CD8-positive, alpha-beta memory T cell (primary cell): ENCODE results near the gene CARD6. TPM values are rescaled to one million over a fixed set of nuclear protein-coding genes. Genes with fewer than 3 reads are reported as not detected.

Source experiments
- CTCF ChIA-PET: fragments of 350-600 bp; sonication (Branson Sonifier 250); formaldehyde crosslinking; loops from one replicate; lab custom pipeline; 2021; ENCODE audit warnings: antibody characterized with exemption; lab: Charles Lee
- POLR2A ChIA-PET: fragments of 350-600 bp; sonication (Branson Sonifier 250); formaldehyde crosslinking; loops from one replicate; lab custom pipeline; 2021; ENCODE audit warnings: antibody characterized with exemption; lab: Charles Lee
- DNase-seq, 5 donors: peaks; one replicate each; pipeline versions ENCODE4 v3.0.0 to v3.0.0-alpha.2; 2020 to 2022; ENCODE audit warnings: mixed read lengths in 1 of 5
- H3K27ac ChIP-seq: one replicate; pipeline ENCODE4 v1.7.0; 2013; ENCODE audit warnings: low read depth, mild to moderate bottlenecking, low read length, moderate library complexity
- H3K27me3 ChIP-seq: 2 replicates; pipeline ENCODE4 v1.7.0; 2013; ENCODE audit warnings: low read length, mild to moderate bottlenecking; ENCODE audit not compliant: insufficient read depth, poor library complexity, severe bottlenecking
- H3K36me3 ChIP-seq: 2 replicates; pipeline ENCODE4 v1.7.0; 2013; ENCODE audit warnings: mild to moderate bottlenecking, low read length, moderate library complexity; ENCODE audit not compliant: insufficient read depth
- H3K4me1 ChIP-seq: 2 replicates; pipeline ENCODE4 v1.7.0; 2013; ENCODE audit warnings: mild to moderate bottlenecking, low read length, moderate library complexity; ENCODE audit not compliant: insufficient read depth
- H3K4me3 ChIP-seq: 2 replicates; pipeline ENCODE4 v1.7.0; 2013; ENCODE audit warnings: mild to moderate bottlenecking, low read length
- H3K9me3 ChIP-seq: 2 replicates; pipeline ENCODE4 v1.7.0; 2013; ENCODE audit warnings: mild to moderate bottlenecking, low read length
- H3K27ac Mint-ChIP-seq, 8 donors: one replicate each; pipeline ENCODE4 v1.8.0; 2020 to 2021; ENCODE audit warnings: mixed read lengths in 8 of 8, mild to moderate bottlenecking in 6 of 8, inconsistent platforms in 3 of 8, moderate library complexity in 3 of 8
- H3K27me3 Mint-ChIP-seq, 2 donors: one replicate each; pipeline ENCODE4 v1.8.0; 2020 to 2021; ENCODE audit warnings: mixed read lengths in 2 of 2, mild to moderate bottlenecking in 1 of 2, moderate library complexity in 1 of 2
- H3K36me3 Mint-ChIP-seq, 3 donors: one replicate each; pipeline ENCODE4 v1.8.0; 2020 to 2021; ENCODE audit warnings: mixed read lengths in 3 of 3, inconsistent platforms in 1 of 3, mild to moderate bottlenecking in 1 of 3
- H3K4me1 Mint-ChIP-seq, 3 donors: one replicate each; pipeline ENCODE4 v1.8.0; 2020 to 2021; ENCODE audit warnings: mixed read lengths in 3 of 3, inconsistent platforms in 1 of 3, mild to moderate bottlenecking in 1 of 3
- H3K4me3 Mint-ChIP-seq, 7 donors: one replicate each; pipeline ENCODE4 v1.8.0; 2020 to 2021; ENCODE audit warnings: mixed read lengths in 7 of 7, mild to moderate bottlenecking in 6 of 7, moderate library complexity in 4 of 7, inconsistent platforms in 2 of 7
- H3K9me3 Mint-ChIP-seq, 5 donors: one replicate each; pipeline ENCODE4 v1.8.0; 2020 to 2022; ENCODE audit warnings: mixed read lengths in 5 of 5, mild to moderate bottlenecking in 3 of 5, moderate library complexity in 2 of 5, inconsistent platforms in 1 of 5
- polyA plus RNA-seq: library from polyadenylated mRNA; unstranded; fragments of 300-500 nt; fragmentation: Illumina TruSeq; gene quantifications from one replicate; pipeline ENCODE4 v1.2.3, GENCODE V29; 2021
- total RNA-seq, 2 experiments: library from RNA; stranded (reverse); gene quantifications; one replicate each; pipeline ENCODE4 v1.2.3, GENCODE V29; 2021

CARD6 gene
- total and polyA plus RNA-seq, 3 experiments from 2014 or later: 1.8 to 2.3 (median 2.1) TPM

DNA sequence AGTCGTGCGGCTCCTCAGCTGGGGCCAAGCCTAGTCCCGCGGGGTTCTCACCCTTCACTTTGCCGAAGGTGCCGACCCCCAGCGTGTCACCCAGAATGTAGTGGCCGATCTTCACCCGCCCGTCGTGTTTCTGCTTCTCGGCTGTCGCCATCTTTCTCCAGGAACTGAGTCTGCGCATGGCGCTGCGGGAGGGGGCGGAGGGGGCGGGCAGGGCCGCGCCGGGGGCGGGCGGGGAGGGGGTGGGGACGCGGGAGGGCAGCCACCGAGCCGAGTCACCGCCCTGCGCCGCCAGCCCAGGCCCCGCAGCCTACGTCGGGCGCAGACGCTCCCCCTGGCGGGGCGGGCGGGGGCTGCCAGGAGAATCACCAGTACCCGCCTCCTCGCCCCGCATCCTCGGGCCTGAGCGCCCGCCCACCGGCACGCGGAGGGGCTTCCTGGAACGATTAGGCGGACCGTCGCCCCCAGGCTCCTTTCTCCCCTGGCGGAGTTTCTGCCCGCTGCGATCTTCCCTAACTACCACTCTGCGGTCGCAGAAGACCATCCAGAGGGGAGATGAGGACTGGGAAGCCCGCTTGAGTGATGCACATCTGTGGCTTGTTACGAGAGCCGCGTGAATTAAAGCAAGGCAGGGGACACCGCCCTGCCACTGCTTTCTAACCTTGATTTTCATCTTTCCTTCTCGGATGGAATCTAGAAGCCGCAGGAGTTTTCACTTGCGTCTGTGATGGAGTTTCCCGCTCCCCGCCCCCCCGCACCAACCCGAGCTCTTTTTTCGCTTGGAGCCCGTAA lies 43.0 kb upstream of the CARD6 start, which contains the start of gene PRKAA1:
Gene PRKAA1, minus strand, starts transcription at position 363 of the 789 bp plus-strand sequence. Its CDS starts 185 bp downstream, at position 178.
- Histone ChIP-seq H3K36me3 (no peaks in the 10 kb centered on the region), H3K4me3 (peak within 1 kb of the TSS; percentile 99), H3K9me3 (no peaks in the 10 kb centered on the region), H3K27ac (peak within 1 kb of the TSS; percentile 88), H3K27me3 (no peaks in the 10 kb centered on the region), H3K4me1 (peaks cover 24% of the 10 kb centered on the region)
- Mint-ChIP-seq H3K27ac (peak within 1 kb of the TSS; percentile 91 to 98 (median 94)), H3K36me3 (peaks cover 0 to 25% (median 1%) of the 10 kb centered on the region in 3 donors), H3K4me3 (peak within 1 kb of the TSS; percentile 93 to 98 (median 95)), H3K4me1 (peaks cover 46 to 53% (median 49%) of the 10 kb centered on the region in 3 donors), H3K27me3 (no peaks in the 10 kb centered on the region), H3K9me3 (no peaks in the 10 kb centered on the region)
- CTCF ChIA-PET: interaction anchor here (1.1 kb wide), 1 partner anchor 44 kb away, joined by 3 read pairs; no protein-coding TSS in a partner anchor
- POLR2A ChIA-PET: interaction anchor here (0.5 to 1.5 kb wide), 6 partner anchors 9 to 1718 kb away, joined by 3 to 8 read pairs (median 3); partner anchors contain the start of gene RIMOC1
- peak; percentile 89 to 93 (median 93) for DNase-seq

DNA sequence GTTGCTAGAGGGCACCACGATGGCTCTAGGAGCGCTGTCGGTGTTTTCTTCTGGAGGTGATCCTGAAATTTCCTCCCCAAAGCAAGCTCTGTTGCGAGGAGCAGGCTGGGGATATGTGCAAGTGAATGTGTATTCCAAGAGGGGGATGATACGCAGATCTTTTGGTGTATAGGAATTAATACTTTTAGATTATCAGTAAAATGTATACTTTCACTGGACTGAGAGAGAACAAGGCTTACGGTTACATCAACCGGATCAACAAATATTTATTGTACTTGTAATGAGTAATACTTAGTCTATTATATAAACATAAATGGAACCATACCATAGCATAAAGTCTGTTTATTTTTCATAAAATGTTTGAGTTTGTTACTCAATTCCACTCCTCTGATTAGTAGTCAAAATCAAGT lies 42.4 kb upstream of the CARD6 start:
- peaks cover 0 to 24% (median 1%) of the 10 kb centered on the region in 3 donors for H3K36me3 Mint-ChIP-seq
- DNase-seq: no peak
- H3K27me3 Mint-ChIP-seq: no peaks in the 10 kb centered on the region
- CTCF ChIA-PET: interaction anchor here (1.1 kb wide), 1 partner anchor 44 kb away, joined by 3 read pairs; no protein-coding TSS in a partner anchor
- H3K9me3 Mint-ChIP-seq: no peaks in the 10 kb centered on the region
- H3K27me3 ChIP-seq: no peaks in the 10 kb centered on the region
- H3K27ac Mint-ChIP-seq: peak overlapping the region in 7 of 8 donors; percentile 84 to 96 (median 92)
- H3K9me3 ChIP-seq: no peaks in the 10 kb centered on the region
- POLR2A ChIA-PET: interaction anchor here (0.5 to 1.5 kb wide), 6 partner anchors 8 to 1719 kb away, joined by 3 to 8 read pairs (median 3); partner anchors contain the start of gene RIMOC1
- H3K4me3 Mint-ChIP-seq: peak overlapping the region; percentile 92 to 98 (median 95)
- peaks cover 40 to 47% (median 43%) of the 10 kb centered on the region in 3 donors for H3K4me1 Mint-ChIP-seq
- no peaks in the 10 kb centered on the region for H3K36me3 ChIP-seq
- H3K4me3 ChIP-seq: peak overlapping the region; percentile 99
- peaks cover 22% of the 10 kb centered on the region for H3K4me1 ChIP-seq
- H3K27ac ChIP-seq: peak overlapping the region; percentile 88

DNA sequence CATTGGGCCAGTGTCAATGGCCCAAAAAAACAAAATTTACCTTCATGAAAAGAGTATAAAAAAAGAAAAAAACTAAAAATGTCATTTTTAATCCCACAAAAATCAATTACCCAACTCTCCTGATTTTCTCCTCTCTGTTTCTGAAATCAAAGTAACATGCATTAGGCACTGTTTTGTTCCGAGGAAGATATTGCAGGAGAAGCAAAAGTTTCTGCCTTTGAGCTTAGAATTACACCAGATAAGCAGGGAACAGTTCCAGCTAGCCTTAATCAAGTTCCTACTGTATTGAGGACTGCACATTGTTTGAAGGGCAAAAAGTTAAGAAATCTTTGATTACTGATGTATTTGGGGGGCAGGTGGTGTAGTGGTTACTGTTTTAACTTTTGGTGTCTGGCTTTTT lies 41.9 kb upstream of the CARD6 start:
- peak overlapping the region in 6 of 8 donors; percentile 29 to 96 (median 88) for H3K27ac Mint-ChIP-seq
- POLR2A ChIA-PET: interaction anchor here (0.5 to 0.6 kb wide), 2 partner anchors 1075 to 1719 kb away, joined by 3 read pairs; no protein-coding TSS in a partner anchor
- no peaks in the 10 kb centered on the region for H3K27me3 ChIP-seq
- peak overlapping the region; percentile 42 to 98 (median 94) for H3K4me3 Mint-ChIP-seq
- H3K4me3 ChIP-seq: no peak overlapping the region
- H3K4me1 ChIP-seq: peaks cover 22% of the 10 kb centered on the region
- H3K4me1 Mint-ChIP-seq: peaks cover 37 to 43% (median 39%) of the 10 kb centered on the region in 3 donors
- peaks cover 0 to 20% (median 1%) of the 10 kb centered on the region in 3 donors for H3K36me3 Mint-ChIP-seq
- H3K36me3 ChIP-seq: no peaks in the 10 kb centered on the region
- peak overlapping the region; percentile 88 for H3K27ac ChIP-seq
- no peak for DNase-seq
- H3K27me3 Mint-ChIP-seq: no peaks in the 10 kb centered on the region
- no peaks in the 10 kb centered on the region for H3K9me3 Mint-ChIP-seq
- no peaks in the 10 kb centered on the region for H3K9me3 ChIP-seq
- CTCF ChIA-PET: interaction anchor here (1.1 kb wide), 1 partner anchor 45 kb away, joined by 3 read pairs; no protein-coding TSS in a partner anchor

DNA sequence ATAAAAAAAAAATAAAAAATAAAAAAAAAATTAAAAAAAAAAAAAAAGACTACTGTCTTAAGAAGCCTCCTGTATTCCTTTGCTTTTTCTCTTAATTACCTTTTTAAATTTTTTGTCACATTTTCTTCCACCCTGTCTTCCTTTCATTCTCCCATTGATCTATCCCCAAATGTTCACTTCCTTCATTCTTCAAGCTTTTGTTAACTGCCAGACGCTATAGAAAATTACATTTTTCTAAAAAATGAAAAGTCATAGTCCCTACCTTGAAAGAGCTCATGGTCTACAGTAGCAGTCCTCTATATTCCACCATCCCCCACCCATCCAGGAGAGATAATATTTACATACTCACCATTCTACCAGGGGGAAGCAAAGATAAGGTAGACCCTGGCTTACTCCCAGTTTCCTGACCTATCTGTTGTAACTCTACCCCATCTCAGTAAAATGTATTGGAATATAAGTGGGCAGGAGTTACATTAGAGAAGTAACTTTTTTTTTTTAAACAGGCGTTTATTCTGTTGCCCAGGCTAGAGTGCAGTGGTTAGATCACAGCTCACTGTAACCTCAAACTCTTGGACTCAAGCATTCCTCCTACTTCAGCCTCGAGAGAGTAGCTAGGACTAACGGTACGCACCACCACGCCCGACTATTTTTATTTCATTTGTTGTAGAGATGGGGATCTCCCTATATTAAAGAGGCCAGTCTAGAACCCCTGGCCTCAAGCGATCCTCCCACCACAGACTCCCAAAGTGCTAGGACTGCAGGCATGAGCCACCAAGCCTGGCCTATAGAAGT lies 39.2 kb upstream of the CARD6 start:
- CTCF ChIA-PET: interaction anchor here (1.4 kb wide), 1 partner anchor 47 kb away, joined by 3 read pairs; the partner anchor contains the start of gene TTC33
- H3K27ac ChIP-seq: peak overlapping the region; percentile 58
- no peaks in the 10 kb centered on the region for H3K27me3 ChIP-seq
- Mint-ChIP-seq H3K4me1 (peaks cover 12 to 16% (median 14%) of the 10 kb centered on the region in 3 donors), H3K9me3 (no peaks in the 10 kb centered on the region), H3K27me3 (no peaks in the 10 kb centered on the region), H3K27ac (peak overlapping the region in 2 of 8 donors; percentile 40 to 54), H3K4me3 (peak overlapping the region in 1 of 7 donors; percentile 78), H3K36me3 (peaks cover 0 to 6% (median 0%) of the 10 kb centered on the region in 3 donors)
- DNase-seq: no peak
- H3K36me3 ChIP-seq: no peaks in the 10 kb centered on the region
- no peak overlapping the region for H3K4me3 ChIP-seq
- no peaks in the 10 kb centered on the region for H3K9me3 ChIP-seq
- H3K4me1 ChIP-seq: peaks cover 11% of the 10 kb centered on the region
- POLR2A ChIA-PET: no interaction called here

GRCh38 chr5:40812125-40812524 lies 29.0 kb upstream of the CARD6 start:
- H3K4me1 ChIP-seq: no peaks in the 10 kb centered on the region
- Mint-ChIP-seq H3K9me3 (no peaks in the 10 kb centered on the region), H3K27me3 (no peaks in the 10 kb centered on the region), H3K4me3 (no peak overlapping the region), H3K36me3 (no peaks in the 10 kb centered on the region), H3K4me1 (peaks cover 0 to 8% (median 7%) of the 10 kb centered on the region in 3 donors), H3K27ac (no peak overlapping the region)
- H3K4me3 ChIP-seq: no peak overlapping the region
- ChIA-PET POLR2A (interaction anchor here (0.5 kb wide), 1 partner anchor 9 kb away, joined by 3 read pairs; no protein-coding TSS in a partner anchor), CTCF (no interaction called here)
- no peak for DNase-seq
- H3K27me3 ChIP-seq: no peaks in the 10 kb centered on the region
- no peaks in the 10 kb centered on the region for H3K9me3 ChIP-seq
- no peaks in the 10 kb centered on the region for H3K36me3 ChIP-seq
- no peak overlapping the region for H3K27ac ChIP-seq

DNA sequence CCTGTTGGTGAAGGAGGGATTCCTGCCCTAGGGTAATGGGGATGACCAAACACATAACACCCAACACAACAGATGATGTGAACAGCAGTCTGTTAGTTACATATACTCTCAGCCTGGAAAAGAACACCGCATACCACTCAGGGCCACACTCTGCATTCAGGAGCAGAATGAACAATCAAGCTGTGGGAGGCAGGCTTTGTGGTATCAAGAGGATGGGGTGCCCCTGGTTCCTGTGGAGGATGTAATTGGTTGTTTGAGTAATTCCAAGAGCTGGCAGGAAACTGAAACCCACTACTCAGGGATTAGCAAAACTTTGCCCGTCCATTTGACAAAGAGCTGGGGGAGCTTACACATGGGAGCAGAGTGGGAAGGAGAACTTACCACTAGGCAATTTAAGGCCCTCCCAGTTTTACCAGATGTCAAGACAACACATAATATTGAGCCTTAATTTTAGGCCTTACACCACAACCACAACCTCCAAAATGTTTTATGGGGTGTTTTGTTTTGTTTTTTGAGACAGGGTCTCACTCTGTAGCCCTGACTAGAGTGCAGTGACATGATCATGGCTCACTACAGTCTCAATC lies 27.4 kb upstream of the CARD6 start:
- CTCF ChIA-PET: no interaction called here
- no peaks in the 10 kb centered on the region for H3K9me3 ChIP-seq
- H3K4me3 Mint-ChIP-seq: no peak overlapping the region
- H3K4me1 Mint-ChIP-seq: no peaks in the 10 kb centered on the region
- no peak for DNase-seq
- H3K27ac ChIP-seq: no peak overlapping the region
- H3K27me3 Mint-ChIP-seq: no peaks in the 10 kb centered on the region
- H3K9me3 Mint-ChIP-seq: no peaks in the 10 kb centered on the region
- H3K36me3 Mint-ChIP-seq: peaks cover 0 to 5% (median 0%) of the 10 kb centered on the region in 3 donors
- no peak overlapping the region for H3K27ac Mint-ChIP-seq
- no peaks in the 10 kb centered on the region for H3K27me3 ChIP-seq
- H3K4me1 ChIP-seq: no peaks in the 10 kb centered on the region
- no peaks in the 10 kb centered on the region for H3K36me3 ChIP-seq
- no peak overlapping the region for H3K4me3 ChIP-seq
- POLR2A ChIA-PET: interaction anchor here (0.7 kb wide), 1 partner anchor 22 kb away, joined by 3 read pairs; the partner anchor contains the start of gene RPL37

- Mint-ChIP-seq H3K9me3 (no peaks in the 10 kb centered on the region), H3K4me3 (no peak overlapping the region), H3K27ac (peak overlapping the region in 2 of 8 donors; percentile 13 to 35), H3K4me1 (peaks cover 7 to 14% (median 12%) of the 10 kb centered on the region in 3 donors), H3K36me3 (peaks cover 0 to 23% (median 8%) of the 10 kb centered on the region in 3 donors), H3K27me3 (peaks cover 0 to 2% of the 10 kb centered on the region in 2 donors)
- Histone ChIP-seq H3K27me3 (no peaks in the 10 kb centered on the region), H3K36me3 (peaks cover 14% of the 10 kb centered on the region), H3K9me3 (no peaks in the 10 kb centered on the region), H3K27ac (no peak overlapping the region), H3K4me3 (no peak overlapping the region), H3K4me1 (no peaks in the 10 kb centered on the region)
- ChIA-PET CTCF (no interaction called here), POLR2A (interaction anchor here (0.7 to 1.4 kb wide), 2 partner anchors 11 to 20 kb away, joined by 5 to 7 read pairs; no protein-coding TSS in a partner anchor)
- DNase-seq: no peak
Observed at GRCh38 chr5:40823459-40823858, 17.7 kb upstream of the CARD6 start.
